Measurements from ENCODE around the gene SAP25.

SAP25 gene

DNA sequence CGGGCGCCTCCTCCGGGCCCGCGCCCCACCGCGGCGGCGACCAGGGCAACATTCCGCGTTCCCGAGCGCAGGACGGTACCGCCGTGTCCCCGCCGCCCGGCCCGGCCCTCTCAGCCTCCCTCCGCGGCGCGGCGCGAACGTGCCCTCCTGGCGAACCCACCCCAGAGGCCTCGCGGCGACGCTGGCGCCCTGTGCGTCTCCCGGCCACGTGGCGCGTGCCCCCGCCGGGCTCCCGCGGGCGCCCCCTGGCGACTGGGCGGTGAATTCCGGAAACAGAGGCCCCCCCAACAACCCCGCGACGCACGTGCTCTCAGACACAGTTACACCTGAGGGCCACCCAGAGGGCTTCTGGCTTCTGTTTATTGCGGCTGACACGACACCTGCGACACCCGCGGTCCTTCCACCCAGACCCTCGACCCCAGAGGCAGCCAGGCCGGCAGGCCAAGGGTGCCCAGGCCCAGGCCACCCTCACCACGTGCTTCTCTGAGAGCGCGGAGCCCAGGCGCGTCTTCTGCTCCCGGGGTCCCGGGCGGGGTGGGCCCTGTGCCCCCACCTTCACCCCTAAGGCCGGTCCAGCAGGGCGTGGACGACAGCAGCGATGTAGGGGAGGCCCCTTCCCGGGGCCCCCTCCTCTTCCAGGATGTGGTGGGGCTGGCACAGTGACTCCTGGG is at the start of gene SAP25:
TSS of gene SAP25 (minus strand) at position 210 of the 671 bp plus-strand sequence. CDS start at position 52, 158 bp downstream.
- no peak for DNase-seq (ENCODE audit: low read depth in 1 of 2, low spot score in 1 of 2)

DNA sequence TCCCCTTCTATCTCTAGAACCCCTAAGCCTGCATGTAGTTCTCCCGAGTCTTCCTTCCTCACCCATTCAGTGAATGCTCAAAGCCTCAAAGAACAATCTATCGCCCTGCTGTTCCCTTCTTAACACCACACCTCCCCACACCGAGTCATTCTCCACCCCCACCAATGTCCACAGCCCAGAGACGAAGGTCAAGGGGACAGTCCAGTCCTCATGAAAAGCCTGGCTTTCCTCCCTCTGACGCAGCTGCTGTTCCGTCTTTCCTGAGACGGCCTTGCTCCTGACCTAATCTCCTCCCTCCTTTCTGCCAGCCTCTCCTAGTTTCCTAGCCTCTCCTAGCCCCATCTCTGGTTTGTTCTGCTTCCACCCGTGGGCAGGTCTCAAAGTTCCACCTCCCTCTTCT is 47.9 kb upstream of the SAP25 start:
- no peak for DNase-seq (ENCODE audit: low read depth in 1 of 2, low spot score in 1 of 2)

DNA sequence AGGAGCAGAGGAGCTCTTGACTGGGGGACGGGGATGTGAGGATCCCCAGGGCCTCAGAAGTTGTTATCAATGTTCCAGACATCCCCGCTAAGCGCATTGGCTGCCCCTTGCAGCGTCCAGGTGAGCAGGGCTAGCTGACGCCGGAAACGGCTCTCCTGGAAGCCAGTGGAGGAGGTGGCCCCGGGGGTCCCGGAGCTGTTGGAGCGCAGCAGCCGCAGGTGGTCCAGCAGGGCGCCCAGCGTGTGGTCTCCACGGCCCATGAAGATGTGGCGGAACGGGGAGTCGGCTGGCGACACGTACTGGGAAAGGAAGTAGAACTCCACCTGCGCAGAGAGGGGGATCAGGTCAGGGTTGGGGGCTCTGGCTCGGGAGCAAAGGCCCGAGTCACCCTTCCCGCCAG is 47.1 kb upstream of the SAP25 start:
- DNase-seq (ENCODE audit: low read depth in 1 of 2, low spot score in 1 of 2): no peak

DNA sequence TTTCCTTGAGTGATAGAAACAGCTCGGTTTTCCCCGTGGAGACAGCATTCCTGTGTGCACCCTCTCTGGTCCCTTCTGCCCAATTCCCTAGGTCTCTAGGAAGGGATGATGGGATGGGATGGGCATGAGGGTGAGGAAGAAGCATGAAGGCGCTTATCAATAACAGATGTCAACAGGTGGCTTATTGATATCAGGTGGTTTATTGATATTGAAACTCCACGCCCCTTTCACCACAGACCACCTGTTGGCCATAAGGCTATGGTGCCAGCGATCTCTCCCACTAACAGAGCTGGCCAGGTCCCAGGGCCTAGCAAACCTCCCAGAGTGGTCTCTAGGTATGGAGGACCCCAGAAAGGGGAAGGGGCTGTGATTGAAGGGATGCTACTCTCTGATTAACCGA is 46.5 kb upstream of the SAP25 start:
- DNase-seq (ENCODE audit: low read depth in 1 of 2, low spot score in 1 of 2): no peak

DNA sequence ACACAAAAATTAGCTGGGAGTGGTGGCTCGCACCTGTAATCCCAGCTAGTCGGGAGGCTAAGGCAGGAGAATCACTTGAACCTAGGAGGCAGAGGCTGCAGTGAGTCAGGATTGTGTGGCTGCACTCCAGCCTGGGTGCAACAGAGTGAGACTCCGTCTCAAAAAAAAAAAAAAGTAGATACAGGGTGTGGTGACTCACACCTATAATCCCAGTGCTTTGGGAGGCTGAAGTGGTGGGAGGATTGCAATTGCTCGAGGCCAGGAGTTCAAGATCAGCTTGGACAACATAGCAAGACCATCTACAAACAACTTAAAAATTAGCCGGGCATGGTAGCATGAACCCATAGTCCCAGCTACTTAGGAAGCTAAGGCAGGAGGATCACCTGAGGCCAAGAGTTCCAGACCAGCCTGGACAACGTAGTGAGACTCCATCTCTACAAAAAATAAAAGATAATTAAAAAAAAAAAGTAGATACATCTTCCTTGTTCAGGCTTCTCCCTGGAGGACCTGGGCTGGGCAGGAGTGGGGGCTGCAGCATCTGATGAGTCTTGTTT is 40.7 kb upstream of the SAP25 start:
- DNase-seq (ENCODE audit: low read depth in 1 of 2, low spot score in 1 of 2): no peak

DNA sequence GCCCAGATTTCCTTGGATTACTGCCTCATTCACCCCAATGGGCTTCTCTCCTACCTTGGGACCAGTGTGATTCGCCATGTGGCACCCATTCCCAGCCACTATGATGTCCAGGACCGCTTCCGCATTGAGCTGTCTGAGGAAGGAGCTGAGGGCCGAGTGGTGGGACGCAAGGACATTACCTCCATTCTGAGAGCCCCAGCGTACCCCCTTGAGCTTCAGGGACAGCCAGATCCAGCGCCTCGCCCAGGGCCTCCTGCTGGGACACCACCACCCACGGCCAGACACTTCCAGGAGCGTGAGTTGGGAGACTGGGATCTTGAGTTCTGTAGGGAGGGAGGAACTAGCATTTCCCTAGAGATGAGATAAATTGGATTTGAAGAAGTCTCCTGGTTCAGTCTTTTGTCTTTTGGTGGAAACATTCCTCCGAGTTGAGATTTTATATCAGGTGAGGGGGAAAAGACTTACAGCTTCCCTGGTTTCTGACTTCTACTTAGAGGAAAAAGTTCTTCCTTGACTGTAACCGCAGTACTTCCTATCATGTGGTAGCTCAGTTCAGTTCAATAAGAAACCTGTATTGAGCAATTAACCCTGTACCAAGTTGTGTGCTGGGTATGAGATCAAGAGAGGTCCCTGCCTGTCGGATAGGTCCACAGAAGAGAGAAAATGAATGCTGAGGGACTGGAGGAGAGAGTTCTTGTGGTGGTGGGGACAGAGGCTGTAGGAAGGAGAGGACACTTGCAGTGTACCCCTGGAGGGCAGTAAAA is 39.9 kb upstream of the SAP25 start:
- no peak for DNase-seq (ENCODE audit: low read depth in 1 of 2, low spot score in 1 of 2)

DNA sequence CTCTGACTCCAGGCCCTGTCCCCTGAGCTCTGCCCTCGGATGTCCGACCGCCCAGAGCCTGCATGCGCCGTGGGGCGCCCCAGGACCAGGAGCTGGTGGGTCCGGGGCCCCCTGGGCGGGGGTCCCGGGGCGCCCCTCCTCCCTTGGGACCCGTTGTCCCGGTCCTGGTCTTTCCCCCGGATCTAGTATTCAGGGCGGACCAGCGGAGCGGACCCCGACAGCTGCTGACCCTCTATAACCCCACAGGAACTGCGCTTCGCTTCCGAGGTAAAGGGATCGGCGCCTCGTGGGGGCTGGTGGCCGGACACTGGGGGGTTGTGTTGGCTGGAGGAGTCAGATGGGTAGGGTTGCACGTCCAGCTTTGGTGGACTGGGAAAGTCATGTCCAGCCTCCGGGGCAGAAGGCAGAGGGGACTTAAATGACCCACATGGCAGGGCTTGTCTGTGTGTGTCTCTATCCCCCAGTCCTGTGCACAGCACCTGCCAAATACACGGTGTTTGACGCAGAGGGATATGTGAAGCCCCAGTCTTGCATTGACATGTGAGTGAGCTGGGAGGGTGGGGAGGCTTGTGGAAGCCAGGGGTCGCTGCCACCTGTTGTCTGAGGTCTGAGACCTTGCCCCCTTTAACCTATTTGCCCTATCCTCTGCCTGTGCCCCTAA is 39.2 kb upstream of the SAP25 start:
- no peak for DNase-seq (ENCODE audit: low read depth in 1 of 2, low spot score in 1 of 2)

DNA sequence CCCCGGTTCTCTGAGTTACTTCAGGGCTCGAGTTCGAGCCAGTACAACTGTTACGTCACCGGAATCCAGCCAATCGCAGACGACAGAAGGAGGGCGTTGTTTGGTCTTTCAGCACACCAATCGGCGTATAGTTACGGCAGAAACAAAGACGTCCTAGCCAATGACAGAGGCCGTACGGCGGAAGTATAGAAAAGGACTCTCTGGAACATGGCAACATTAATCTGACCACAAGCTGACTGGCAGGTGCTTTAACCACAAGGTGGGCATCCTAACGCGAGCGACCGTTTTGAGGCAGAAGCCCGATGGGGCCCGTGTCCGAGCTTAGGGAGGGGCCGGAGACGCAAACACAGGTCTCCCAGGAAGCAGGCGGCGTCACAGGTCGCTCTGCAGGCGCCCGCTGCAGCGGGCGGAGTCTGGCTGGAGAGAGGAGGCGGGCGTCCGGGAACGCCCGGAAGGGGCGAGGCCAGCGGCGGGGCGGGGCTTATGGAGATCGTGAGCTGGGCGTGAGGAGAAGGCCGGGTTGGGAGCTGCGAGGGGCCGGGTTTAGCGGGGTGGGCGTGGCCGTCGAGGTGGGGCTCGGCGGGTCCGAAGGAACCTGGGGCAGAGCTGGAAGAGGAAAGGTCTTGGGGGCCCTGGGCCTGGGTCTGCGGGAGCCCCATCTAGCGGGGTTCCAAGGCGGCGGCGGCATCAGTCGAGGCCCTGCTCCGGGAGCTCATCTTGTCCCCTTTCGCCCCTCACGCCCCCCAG is 38.5 kb upstream of the SAP25 start, which contains the start of gene MOSPD3:
TSS of gene MOSPD3 (plus strand) at position 558 of the 747 bp plus-strand sequence. CDS start 252 bp downstream, outside the sequence.
- DNase-seq (ENCODE audit: low read depth in 1 of 2, low spot score in 1 of 2): peak; percentile 96 to 97

DNA sequence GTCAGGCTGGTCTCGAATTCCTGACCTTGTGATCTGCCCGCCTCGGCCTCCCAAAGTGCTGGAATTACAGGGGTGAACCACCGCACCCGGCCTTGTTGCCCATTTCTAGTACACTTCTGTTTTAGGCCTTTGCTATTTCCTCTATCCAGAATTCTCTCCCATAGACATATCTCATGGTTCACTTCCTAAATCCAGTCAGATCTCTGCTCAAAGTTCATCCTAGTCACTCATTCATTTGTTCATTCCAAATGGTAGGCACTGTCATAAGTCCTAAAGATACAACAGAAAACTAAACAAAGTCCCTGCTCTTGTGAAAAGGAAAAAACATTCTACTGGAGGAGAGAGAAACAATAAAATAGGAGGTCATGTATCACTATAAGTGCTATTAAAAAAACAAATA is 36.3 kb upstream of the SAP25 start:
- DNase-seq (ENCODE audit: low read depth in 1 of 2, low spot score in 1 of 2): no peak

DNA sequence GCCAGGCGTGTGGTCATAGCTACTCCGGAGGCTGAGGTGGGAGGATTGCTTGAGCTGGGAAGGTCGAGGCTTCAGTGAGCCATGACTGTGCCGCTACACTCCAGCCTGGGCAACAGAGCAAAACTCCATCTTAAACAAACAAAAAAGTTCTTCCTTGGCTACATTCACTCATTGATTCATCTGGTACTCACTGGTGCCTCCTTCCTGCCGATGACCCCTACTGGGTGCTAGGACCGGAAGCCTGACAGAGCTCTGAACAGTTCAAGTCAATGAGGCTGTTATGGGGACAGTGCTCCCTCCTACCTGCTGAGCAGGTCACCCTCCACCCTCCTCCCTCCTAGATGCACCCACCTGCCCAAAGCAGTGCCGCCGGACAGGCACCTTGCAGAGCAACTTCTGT is 33.4 kb upstream of the SAP25 start:
- no peak for DNase-seq (ENCODE audit: low read depth in 1 of 2, low spot score in 1 of 2)

DNA sequence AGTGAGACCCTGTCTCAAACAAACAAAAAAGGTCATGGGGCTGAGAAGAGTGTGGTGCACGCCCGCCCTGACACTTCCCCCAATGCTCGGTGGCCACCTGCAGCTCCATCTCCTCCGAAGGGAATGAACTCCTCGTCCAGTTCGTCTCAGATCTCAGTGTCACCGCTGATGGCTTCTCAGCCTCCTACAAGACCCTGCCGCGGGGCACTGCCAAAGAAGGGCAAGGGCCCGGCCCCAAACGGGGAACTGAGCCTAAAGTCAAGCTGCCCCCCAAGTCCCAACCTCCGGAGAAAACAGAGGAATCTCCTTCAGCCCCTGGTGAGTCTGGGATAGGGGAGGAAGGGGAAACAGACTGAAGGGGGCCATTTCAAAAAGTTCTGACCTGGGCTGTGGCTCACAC is 32.6 kb upstream of the SAP25 start:
- DNase-seq (ENCODE audit: low read depth in 1 of 2, low spot score in 1 of 2): no peak

DNA sequence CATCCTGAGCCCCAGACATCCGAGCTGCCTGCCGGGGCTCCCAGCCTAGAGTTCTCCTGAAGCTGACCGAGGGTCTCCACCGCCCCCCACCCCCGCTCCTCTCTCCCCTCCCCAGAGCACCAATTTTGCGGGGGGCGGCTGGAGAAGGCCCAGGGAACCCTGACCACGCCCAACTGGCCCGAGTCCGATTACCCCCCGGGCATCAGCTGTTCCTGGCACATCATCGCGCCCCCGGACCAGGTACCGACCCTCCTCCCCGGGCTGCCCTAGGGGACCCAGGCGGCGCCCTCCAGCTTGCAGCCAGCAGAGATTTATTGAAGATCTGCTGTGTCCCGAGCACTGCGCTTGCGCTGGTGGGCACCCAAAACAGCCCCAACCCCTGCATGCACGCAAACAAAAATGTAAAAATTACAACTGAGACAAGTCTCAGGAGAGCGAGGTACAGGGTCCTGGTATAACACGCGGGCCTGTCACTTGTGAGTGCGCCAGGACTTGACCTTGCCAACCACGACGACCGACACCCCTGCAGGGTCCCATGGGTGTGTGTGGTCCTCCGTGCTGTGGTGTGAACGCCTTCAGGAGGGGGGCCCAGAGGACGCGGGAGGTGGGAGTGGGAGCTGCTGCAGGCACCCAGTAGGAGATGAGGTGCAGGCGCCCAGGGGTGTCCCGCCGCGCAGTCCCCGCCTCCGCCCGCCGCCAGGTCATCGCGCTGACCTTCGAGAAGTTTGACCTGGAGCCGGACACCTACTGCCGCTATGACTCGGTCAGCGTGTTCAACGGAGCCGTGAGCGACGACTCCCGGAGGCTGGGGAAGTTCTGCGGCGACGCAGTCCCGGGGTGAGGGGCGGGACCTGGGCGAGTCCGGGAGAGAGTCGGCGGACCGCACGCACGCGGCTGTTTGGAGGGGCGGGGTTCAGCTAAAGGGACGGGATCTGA is 31.5 kb upstream of the SAP25 start:
- no peak for DNase-seq (ENCODE audit: low read depth in 1 of 2, low spot score in 1 of 2)

DNA sequence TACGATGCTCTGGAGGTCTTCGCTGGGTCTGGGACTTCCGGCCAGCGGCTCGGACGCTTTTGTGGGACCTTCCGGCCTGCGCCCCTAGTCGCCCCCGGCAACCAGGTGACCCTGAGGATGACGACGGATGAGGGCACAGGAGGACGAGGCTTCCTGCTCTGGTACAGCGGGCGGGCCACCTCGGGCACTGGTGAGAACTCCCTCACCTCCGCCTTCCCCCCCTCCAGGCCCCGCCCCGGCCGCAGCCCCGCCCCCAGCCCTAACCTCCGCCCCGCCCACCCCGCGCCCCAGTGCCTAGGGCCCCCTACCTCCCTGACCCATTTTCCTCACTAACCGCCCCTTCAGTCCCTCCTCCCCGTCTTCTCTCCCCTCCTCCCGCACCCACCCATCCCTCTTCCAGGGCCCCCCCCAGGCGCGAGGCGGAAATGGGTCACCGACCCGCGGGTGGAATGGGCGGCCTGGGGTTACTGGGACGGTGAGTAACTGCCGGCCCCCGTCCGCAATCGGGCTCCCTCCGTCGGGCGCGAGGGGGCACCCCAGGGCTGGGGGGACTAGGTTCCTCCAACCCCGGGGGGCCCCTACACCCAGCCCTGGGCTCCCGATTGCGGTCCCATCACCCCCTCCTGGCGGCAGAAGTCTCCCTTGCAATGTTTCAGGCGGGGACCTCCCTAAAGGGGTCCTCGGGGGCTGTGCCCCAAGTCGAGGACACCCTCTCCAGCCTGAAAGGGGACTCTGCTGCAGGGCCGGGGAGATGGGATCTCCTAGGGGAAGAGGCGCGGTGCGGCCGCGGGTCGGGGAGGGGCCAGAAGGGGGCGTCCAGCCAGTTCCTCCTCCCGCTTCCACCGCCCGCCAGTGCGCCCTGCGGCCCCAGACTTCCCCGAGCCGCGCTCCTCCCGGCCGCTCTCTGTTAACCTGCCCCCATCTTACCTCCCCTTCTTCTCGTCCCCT is 30.6 kb upstream of the SAP25 start:
- peak; percentile 45 for DNase-seq (ENCODE audit: low read depth in 1 of 2, low spot score in 1 of 2)

DNA sequence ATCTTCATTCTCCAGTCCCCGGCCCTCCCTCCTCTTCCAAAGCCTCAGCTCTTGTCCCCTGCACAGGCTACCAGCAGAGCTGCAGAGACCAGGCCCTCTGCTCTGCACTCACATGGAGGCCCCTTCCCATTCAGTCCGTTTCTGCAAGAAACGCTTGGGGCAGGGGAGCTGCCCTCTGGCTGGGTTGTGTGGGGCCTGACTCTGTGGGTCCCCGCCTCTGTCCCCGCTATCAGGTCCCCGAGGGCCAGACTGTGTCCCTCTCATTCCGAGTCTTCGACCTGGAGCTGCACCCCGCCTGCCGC is 30.0 kb upstream of the SAP25 start:
- DNase-seq (ENCODE audit: low read depth in 1 of 2, low spot score in 1 of 2): no peak

DNA sequence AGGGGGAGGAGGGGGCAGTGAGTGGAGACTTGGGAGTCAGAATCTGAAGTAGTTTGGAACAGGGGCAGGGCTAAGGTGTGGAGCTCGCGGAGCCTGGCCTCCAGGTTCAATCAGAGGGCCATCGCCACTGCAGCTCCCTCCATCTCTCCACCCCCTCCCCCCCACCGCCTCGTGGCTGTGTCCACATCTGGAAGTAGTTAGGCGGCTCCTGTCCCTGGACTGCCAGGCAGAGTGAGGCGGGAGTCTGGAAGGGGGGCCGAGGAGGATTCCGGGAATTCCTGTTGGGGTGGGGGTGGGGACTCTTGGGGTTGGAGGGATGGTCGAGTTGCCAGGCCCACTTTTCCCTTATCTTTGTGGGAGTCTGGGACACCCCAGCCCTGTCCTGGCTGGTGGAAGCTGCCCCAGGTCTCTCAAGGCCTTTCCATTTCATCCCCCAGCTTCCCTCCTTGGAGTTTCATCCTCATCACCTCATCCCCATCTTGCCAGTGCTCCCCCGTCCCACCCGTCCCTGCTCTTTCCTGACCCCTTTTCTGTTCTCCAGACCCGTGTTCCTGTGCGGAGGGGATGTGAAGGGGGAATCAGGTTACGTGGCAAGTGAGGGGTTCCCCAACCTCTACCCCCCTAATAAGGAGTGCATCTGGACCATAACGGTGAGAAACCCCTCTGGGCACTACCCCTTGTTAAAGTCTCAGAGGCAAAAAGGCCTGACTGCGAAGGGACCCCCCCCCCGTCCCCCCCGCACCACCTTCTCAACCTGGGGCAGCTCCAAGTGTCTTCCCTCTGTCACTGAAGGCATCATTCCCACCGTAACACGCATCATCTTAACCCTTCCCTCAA is 29.4 kb upstream of the SAP25 start:
- DNase-seq (ENCODE audit: low read depth in 1 of 2, low spot score in 1 of 2): no peak

DNA sequence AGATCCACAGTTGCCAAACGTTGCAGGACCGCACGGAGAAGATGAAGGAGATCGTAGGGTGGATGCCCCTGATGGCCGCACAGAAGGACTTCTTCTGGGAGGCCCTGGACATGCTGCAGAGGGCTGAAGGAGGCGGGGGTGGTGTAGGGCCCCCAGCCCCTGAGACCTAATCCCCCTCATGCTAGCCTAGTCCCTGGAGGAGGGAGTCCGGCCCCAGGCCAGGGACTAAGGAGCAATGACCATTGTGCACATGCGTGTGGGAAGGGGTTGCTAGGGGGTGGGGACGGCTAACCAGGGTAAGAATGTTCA is 27.0 kb upstream of the SAP25 start:
- no peak for DNase-seq (ENCODE audit: low read depth in 1 of 2, low spot score in 1 of 2)

DNA sequence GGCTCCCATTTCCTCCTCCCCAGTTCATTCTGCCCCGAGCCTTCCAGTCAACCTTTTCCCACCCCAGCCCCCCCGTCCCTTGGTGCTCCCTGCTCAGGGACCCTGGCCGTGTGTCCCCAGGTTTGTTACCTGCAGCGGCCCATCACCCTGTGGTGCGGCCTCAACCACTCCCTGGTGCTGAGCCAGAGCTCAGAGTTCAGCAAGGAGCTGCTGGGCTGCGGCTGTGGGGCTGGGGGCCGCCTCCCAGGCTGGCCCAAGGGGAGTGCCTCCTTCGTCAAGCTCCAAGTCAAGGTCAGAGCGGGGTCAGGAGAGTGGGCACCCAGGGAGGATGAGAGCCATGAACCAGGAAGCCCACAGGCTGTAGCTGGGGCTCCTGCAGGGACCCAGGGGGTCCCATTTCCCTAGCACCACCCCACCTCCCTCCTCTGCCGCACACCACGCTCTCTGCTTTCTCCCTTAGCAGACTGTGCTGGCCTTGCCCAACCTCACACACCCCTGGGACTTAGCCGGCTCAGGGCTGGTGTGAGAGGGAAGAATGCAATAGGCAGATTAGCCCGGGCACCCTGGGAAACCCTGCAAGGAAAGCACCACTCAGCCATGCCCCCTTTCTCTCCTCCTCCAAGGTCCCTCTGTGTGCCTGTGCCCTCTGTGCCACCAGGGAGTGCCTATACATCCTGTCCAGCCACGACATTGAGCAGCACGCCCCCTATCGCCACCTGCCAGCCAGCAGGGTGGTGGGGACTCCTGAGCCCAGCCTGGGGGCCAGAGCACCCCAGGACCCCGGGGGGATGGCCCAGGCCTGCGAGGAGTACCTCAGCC is 26.4 kb upstream of the SAP25 start:
- no peak for DNase-seq (ENCODE audit: low read depth in 1 of 2, low spot score in 1 of 2)

DNA sequence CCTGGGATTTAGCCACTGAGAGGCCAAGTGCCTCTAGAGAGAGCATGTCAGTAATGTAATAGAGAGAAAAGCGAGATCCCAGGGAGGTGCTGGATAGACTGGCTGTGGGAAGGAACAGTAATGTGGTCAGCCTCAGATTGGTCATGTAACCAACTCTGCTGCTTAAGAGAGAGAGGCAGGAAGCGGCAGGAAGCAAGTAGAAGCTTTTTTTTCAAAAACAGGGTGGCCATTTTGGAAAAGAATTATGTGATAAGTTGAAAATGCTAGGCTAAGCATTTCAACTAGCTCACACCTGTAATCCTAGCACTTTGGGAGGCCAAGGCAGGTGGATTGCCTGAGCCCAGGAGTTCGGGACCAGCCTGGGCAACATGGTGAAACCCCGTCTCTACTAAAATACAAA is 24.7 kb upstream of the SAP25 start:
- no peak for DNase-seq (ENCODE audit: low read depth in 1 of 2, low spot score in 1 of 2)
